Activated naive CD4-positive, alpha-beta T cell treated with anti-CD3 and anti-CD28 coated beads, Interleukin-2, amount 10 ng/mL, durations not matched to agents 7 days and 5 days (primary cell): ENCODE results near the gene CCDC187.

Experiments
- CTCF ChIA-PET: fragments of 350-600 bp; sonication (Branson Sonifier 250); formaldehyde crosslinking; loops from one replicate; lab custom pipeline; 2021; ENCODE audit warnings: antibody characterized with exemption; lab: Charles Lee
- DNase-seq: peaks from one replicate; pipeline ENCODE4 v3.0.0-alpha.2; 2020
- H3K27ac Mint-ChIP-seq: one replicate; pipeline ENCODE4 v1.8.0; 2021; ENCODE audit warnings: mild to moderate bottlenecking, moderate library complexity, mixed read lengths
- H3K27me3 Mint-ChIP-seq: one replicate; pipeline ENCODE4 v1.8.0; 2021; ENCODE audit warnings: mild to moderate bottlenecking, mixed read lengths
- H3K36me3 Mint-ChIP-seq: one replicate; pipeline ENCODE4 v1.8.0; 2021; ENCODE audit warnings: mixed read lengths
- H3K4me1 Mint-ChIP-seq: one replicate; pipeline ENCODE4 v1.8.0; 2021; ENCODE audit warnings: mixed read lengths
- H3K4me3 Mint-ChIP-seq: one replicate; pipeline ENCODE4 v1.8.0; 2021; ENCODE audit warnings: mild to moderate bottlenecking, moderate library complexity, mixed read lengths
- H3K9me3 Mint-ChIP-seq: one replicate; pipeline ENCODE4 v1.8.0; 2021; ENCODE audit warnings: mixed read lengths

The CCDC187 gene

DNA sequence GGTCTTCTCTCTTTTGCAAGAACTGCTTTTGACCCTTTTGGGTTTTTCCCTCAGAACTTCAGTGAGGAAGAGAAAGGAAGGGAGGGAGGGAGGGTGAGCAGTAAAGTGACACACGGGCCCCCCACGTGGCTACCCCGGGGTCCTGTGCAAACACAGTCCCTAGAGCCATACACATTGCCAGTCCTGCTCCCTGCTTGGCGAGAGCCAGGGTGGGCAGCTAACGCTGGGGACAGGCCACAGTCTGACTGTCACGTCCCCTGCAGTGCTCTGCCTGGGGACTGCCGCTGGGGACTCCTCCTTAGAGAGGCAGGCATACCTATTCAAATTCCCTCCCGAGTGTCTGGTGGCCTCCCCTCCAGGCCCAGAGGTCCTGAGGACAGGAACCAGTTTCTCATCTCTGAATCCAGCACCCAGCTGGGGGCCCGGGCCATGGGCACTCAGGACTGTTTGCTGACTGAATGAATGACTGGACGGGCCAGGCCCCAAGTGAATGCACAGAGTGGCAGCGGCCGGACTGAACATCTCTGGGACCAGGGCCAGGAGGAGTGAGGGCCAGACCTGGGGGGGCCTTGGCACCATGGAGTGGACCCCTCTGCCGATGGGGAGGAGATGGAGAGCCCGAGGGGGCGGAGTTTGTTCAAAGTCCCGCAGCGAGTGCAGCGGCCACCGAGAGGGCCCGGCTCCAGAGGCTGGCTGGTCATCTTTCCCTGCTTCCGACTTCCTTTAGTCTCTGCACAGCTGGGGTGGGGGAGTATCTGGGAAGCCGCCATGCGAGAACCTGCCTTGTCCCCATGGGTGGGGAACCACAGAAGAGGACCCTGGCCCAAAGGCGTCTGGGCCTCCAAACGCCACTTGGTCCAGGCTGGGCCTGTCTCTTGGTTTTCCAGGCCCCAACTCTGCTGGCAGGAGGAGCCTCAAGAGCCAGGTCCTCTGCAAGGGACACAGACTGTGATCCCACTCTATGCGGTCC lies 5.8 kb downstream of the CCDC187 start:
- Mint-ChIP-seq H3K27me3 (peaks cover 4% of the 10 kb centered on the region), H3K9me3 (no peaks in the 10 kb centered on the region), H3K4me1 (no peaks in the 10 kb centered on the region), H3K4me3 (no peak overlapping the region), H3K36me3 (no peaks in the 10 kb centered on the region), H3K27ac (no peak overlapping the region)
- CTCF ChIA-PET = no interaction called here
- DNase-seq = no peak

DNA sequence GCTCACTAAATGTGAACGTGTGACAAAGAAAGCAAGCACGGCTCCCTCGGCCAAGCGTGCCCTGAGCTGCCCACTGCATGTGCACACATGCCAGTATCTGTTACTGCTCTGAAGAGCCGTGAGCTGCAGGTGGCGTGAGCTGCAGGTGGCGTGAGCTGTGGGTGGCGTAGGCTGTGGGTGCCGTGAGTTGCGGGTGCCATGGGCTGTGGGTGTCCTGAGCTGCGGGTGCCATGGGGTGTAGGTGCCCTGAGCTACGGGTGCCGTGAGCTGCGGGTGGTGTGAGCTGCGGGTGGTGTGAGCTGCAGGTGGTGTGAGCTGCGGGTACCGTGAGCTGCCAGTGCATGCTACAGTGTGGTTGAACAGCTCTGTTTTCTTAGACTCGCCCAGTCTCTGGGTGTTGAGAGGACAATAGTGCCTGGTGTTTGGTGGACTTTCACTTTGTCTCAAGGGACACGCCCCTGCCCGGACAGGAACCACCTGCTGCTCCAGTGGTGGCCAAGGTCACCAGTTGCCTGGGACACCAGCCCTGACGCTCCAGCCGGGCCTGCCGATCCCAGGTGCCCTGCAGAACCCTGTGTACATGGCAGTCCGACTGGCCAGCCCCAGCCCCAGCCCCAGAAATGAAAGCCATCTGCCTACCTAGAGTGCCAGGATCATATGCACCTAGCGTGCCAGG lies 6.7 kb downstream of the CCDC187 start:
- no peak overlapping the region for H3K4me3 Mint-ChIP-seq
- CTCF ChIA-PET = no interaction called here
- H3K27me3 Mint-ChIP-seq = peaks cover 4% of the 10 kb centered on the region
- no peaks in the 10 kb centered on the region for H3K36me3 Mint-ChIP-seq
- H3K4me1 Mint-ChIP-seq = no peaks in the 10 kb centered on the region
- no peak for DNase-seq
- H3K27ac Mint-ChIP-seq = no peak overlapping the region
- H3K9me3 Mint-ChIP-seq = no peaks in the 10 kb centered on the region

DNA sequence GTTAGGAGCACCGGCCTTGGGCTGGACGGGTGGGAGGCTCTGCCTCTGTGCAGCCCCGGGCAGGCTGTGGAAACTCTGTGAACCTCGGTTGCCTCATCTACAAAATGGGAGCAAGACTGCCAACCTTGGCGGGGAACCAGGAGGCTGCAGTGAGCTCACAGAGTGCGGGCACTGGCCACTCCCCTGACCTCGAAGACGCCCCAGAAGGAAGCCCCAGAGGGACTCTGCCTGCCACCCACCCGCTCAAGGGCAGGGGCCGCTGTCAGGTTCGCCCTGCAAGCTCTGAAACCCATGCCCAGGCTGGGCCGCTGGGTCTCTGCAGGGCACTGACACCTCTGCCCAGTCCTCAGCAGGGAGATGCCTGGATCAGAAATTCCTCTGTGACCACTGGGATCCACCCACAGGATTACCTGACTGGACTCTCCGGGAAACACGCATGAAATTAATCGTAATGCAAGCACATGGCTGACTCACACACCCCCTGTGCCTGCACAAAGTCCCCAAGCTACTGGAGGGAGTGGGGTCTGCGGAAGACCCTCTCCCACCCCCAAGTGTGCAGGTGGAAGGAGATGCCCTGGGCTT lies 7.4 kb downstream of the CCDC187 start:
- no peaks in the 10 kb centered on the region for H3K36me3 Mint-ChIP-seq
- no peaks in the 10 kb centered on the region for H3K9me3 Mint-ChIP-seq
- no peaks in the 10 kb centered on the region for H3K4me1 Mint-ChIP-seq
- peaks cover 4% of the 10 kb centered on the region for H3K27me3 Mint-ChIP-seq
- CTCF ChIA-PET = no interaction called here
- no peak overlapping the region for H3K27ac Mint-ChIP-seq
- H3K4me3 Mint-ChIP-seq = no peak overlapping the region
- DNase-seq = no peak

DNA sequence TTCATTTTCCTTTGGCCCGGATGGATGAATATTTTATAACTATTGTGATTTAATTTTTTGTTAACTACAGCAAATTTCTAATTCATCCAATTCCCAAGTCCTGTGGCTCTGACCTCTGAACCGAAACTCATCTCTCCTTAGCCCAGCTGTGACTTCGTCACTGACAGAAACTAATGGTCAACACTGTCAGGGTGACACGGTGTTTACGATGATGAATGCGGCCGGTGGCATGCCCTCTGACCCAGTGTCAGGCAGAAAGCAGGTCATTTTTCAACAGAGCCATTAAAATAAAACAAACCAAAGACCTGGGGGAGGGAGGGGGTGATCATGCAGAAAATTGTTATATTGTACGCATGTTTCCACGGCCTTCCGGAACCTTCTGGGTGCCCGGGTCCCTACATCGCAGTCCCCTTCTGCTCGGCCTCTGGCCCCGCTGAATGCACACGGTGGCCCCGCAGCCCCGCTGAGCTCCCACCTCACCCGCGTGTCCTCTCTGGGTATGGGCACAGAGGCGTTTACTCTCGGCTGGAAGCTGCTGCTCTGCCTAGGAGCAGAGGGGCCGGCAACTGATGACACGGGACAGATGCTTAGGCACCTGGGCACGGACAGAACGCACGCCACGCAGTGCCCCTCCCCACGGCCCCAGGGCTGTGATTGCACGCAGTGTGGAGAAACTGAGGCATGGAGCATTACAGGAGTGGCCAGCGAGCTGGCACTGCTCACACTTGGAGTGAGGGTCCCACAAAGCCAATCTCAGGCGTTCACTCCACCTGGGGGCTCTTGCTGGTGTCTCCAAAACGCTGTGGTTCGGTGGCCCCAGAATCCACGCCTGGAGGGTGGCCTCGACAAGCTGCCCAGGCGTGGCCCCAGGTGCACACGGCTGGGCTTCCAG lies 8.1 kb downstream of the CCDC187 start:
- Mint-ChIP-seq H3K9me3 (no peaks in the 10 kb centered on the region), H3K4me3 (no peak overlapping the region), H3K4me1 (no peaks in the 10 kb centered on the region), H3K27ac (no peak overlapping the region), H3K36me3 (no peaks in the 10 kb centered on the region), H3K27me3 (peaks cover 4% of the 10 kb centered on the region)
- no peak for DNase-seq
- CTCF ChIA-PET = no interaction called here

DNA sequence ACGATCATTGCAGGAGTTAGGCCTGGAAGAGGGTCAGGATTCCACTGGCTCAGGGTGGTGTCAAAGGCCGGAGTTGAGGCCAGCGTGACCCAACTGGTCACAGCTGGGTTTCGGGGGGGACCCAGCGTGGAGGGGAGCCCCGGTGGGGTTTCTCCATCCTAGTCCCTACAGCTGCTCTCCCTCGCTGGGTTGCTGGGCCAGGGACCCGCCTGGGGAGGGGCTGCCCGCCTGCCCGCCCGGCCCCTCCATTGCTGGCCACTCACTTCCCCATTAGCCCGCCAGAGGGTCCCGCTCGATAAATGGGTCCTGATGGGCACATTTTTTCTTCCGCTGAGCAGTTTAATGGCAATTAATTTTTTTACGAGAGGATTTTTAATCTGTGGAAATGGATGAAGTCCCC lies 8.8 kb downstream of the CCDC187 start:
- no peaks in the 10 kb centered on the region for H3K4me1 Mint-ChIP-seq
- H3K27me3 Mint-ChIP-seq = peaks cover 4% of the 10 kb centered on the region
- no peak overlapping the region for H3K27ac Mint-ChIP-seq
- no peaks in the 10 kb centered on the region for H3K9me3 Mint-ChIP-seq
- H3K36me3 Mint-ChIP-seq = no peaks in the 10 kb centered on the region
- DNase-seq = no peak
- CTCF ChIA-PET = no interaction called here
- H3K4me3 Mint-ChIP-seq = no peak overlapping the region

DNA sequence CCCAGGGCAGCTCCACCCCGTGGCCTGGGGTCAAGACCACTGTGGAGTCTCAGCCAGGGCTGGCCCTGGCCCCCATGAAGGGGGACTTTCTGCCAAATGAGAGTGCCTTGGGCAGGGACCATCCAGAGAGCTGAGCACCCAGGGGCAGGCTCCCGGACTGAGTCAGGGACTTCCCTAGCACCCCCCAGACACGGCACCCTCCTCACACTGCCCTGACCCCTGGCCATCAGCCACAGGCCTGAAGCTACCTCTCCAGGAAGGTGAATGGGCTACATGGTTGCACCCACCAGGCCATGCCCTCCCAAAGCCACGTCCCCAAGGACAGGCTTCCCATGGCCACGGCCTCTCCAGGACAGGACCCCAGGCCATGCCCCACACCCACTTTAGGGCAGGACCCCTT lies 9.5 kb downstream of the CCDC187 start:
- Mint-ChIP-seq H3K9me3 (no peaks in the 10 kb centered on the region), H3K27me3 (peaks cover 4% of the 10 kb centered on the region), H3K27ac (no peak overlapping the region), H3K4me3 (no peak overlapping the region), H3K4me1 (no peaks in the 10 kb centered on the region), H3K36me3 (no peaks in the 10 kb centered on the region)
- CTCF ChIA-PET = no interaction called here
- no peak for DNase-seq

DNA sequence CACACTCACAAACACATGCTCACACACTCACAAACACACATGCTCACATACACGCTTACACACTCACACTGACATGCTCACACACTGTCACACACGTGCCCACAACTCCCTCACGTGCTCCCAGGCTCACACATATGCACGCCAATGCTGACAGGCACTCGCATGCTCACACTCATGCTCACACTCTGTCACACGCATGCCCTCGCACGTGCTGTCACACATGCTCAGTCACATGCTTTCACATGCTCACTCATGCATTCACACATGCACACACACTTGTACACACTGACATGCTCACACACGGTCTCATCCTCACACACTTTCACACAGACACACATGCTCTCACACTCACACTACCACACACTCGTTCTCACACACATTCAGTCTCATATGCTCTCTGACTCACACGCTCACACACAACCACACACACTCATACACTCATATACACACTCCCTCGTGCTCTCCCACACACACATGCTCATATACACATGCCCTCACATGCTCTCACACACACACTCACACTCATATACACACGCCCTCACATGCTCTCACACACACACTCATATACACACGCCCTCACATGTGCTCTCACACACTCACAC lies 10.3 kb downstream of the CCDC187 start:
- H3K4me1 Mint-ChIP-seq = no peaks in the 10 kb centered on the region
- no peak overlapping the region for H3K4me3 Mint-ChIP-seq
- H3K27ac Mint-ChIP-seq = no peak overlapping the region
- CTCF ChIA-PET = no interaction called here
- no peaks in the 10 kb centered on the region for H3K9me3 Mint-ChIP-seq
- peaks cover 4% of the 10 kb centered on the region for H3K27me3 Mint-ChIP-seq
- DNase-seq = no peak
- no peaks in the 10 kb centered on the region for H3K36me3 Mint-ChIP-seq

DNA sequence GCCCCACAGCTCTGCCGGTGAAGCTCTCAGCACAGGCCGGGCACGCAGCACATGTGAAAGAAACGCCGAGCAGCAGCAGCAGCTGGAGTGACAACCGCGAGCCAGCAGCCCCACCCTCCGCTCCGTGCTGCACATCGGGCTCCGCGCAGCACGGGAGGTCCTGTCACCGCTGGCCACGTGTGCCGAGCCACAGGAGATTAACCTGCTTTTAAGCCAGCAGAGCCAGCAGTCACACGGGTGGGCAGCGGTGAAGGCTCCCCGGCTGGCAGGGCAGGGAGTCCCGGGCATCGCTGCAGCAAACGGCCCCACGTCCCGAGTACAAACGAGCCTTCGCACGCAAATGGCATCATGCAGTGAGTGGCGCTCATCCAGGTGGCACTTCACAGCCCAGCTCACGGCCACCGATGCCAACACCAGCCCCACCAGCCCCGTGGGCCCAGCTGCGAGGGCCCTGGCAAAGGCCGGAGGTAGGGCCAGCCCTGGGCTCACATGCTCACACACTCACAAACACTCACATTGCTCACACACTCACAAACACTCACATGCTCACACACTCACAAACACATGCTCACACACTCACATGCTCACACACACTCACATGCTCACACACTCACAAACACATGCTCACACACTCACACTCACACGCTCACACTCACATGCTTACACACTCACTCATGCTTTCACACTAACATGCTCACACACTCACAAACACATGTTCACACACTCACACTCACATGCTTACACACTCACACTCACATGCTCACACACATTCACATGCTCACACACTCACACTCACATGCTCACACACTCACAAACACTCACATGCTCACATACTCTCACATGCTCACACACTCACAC lies 11.1 kb downstream of the CCDC187 start:
- CTCF ChIA-PET = no interaction called here
- Mint-ChIP-seq H3K27me3 (no peaks in the 10 kb centered on the region), H3K4me3 (no peak overlapping the region), H3K36me3 (no peaks in the 10 kb centered on the region), H3K27ac (no peak overlapping the region), H3K4me1 (no peaks in the 10 kb centered on the region), H3K9me3 (no peaks in the 10 kb centered on the region)
- no peak for DNase-seq

DNA sequence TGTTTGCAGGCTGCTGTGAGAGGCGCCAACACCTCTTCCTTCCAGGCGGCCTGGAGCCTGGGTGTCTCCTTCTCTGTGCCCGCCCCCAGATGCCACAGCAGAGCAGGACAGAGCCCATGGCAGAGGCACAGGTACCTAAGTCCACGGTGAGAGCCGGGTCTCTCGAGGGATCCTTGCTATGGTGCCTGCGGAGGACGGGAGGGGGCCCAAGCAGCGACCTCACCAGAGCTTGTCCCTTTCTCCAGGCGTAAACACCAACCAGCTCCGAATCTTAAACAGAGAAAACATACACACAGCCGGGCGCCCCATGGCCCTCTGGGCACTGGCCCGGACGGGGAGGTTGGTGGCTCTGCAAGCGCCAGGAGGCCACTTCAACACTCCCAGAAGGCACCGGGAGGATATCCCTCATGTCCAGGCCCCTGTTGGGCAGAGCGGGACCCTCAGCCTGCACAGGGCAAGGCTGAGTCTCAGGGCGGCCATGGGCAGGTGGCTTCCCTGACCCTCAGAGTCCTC lies 11.8 kb downstream of the CCDC187 start:
- CTCF ChIA-PET = no interaction called here
- no peak overlapping the region for H3K27ac Mint-ChIP-seq
- no peaks in the 10 kb centered on the region for H3K9me3 Mint-ChIP-seq

DNA sequence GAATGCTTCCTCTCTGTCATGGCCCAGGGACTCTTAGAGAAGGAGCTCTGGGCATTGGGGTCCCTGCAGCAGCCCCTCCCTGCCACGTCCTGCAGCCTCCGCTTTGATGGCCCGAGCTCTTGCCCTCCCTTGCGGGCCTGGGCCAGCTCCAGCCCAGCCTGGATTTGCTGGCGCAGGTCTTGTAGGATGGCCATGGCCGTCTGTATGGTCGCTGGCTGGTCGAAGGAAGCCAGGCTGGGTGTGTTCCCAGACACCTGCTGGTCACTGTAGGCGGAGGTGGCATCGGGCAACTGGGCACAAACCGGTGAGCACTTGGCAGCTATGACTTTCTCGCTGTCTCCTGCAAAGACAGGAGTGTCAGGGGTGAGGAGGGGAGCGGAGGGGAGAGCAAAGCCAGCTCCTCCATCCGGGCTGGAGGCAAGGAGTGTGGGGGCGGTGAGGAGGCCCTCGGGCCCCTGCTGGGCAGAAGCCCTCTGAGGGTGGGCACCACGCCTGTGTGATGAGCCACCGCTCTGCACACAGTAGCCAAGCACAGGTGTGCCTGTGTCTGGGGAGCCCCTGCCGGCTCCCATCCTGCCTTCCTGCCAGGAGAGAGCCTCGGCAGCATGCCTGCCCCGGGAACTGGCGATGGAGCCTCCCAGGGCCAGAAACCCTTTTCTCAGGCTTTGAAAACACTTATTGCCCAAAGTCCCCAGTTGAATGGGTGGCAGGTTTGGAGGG lies 12.4 kb downstream of the CCDC187 start:
- CTCF ChIA-PET = no interaction called here
- no peak for DNase-seq
- no peaks in the 10 kb centered on the region for H3K36me3 Mint-ChIP-seq
- H3K4me3 Mint-ChIP-seq = no peak overlapping the region
- H3K4me1 Mint-ChIP-seq = no peaks in the 10 kb centered on the region
- H3K9me3 Mint-ChIP-seq = no peaks in the 10 kb centered on the region
- no peak overlapping the region for H3K27ac Mint-ChIP-seq
- no peaks in the 10 kb centered on the region for H3K27me3 Mint-ChIP-seq

More for the DNA sequence above, 11.8 kb downstream of the CCDC187 start:
- Mint-ChIP-seq H3K4me1 (no peaks in the 10 kb centered on the region), H3K27me3 (no peaks in the 10 kb centered on the region), H3K4me3 (no peak overlapping the region), H3K36me3 (no peaks in the 10 kb centered on the region)
- no peak for DNase-seq

DNA sequence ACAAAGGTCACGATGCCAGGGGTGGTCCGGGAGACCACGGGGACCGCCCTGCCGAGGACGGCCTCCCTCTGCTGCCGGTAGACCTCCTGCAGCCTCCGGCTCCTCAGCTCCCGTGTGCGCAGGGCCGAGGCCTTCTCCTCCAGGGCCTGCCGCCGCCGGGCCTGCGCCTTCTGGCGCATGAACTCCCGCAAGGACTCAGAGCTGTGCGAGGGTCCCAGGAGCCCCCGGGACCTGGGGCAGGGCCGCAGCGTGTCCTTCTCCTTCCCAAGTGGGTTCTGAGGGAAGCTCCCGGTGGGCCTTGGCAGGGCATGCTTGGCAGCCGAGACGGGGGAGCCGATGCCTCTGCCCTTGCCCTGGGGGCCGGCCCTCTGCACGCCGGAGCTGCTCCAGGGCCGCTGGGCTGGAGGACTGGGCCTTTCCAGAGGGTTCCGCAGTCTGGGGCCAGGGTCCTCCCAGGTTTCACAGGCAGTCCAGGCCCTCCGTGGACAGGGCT lies 13.3 kb downstream of the CCDC187 start:
- DNase-seq = no peak
- Mint-ChIP-seq H3K36me3 (no peaks in the 10 kb centered on the region), H3K4me3 (no peak overlapping the region), H3K4me1 (no peaks in the 10 kb centered on the region), H3K27me3 (no peaks in the 10 kb centered on the region), H3K9me3 (no peaks in the 10 kb centered on the region), H3K27ac (no peak overlapping the region)
- CTCF ChIA-PET = no interaction called here
